GM23338 (cell line): ENCODE measurements around the gene SLC19A1. TPM values are rescaled to one million over a fixed set of nuclear protein-coding genes. Genes with fewer than 3 reads are reported as not detected.

Source experiments
- ATAC-seq: fragments of 200-7000 bp; cut with Tn5 transposase; 3 replicates; pipeline ENCODE4 v1.9.1; 2020
- DNase-seq: peaks from one replicate; pipeline ENCODE4 v3.0.0-alpha.2; 2015; ENCODE audit warnings: low spot score
- H2AFZ ChIP-seq: fragments of 200-600 bp; sonication (generic); 2 replicates; pipeline ENCODE4 v1.8.0; 2016; ENCODE audit warnings: antibody characterized with exemption, mild to moderate bottlenecking, moderate library complexity
- H3F3A ChIP-seq: fragments of 200-600 bp; sonication (generic); replicated peaks from 2 replicates; pipeline ENCODE4 v1.8.0; 2017; ENCODE audit warnings: antibody characterized with exemption, mixed run types, low read depth
- H3K27ac ChIP-seq: fragments of 200-600 bp; sonication (generic); 2 replicates; pipeline ENCODE4 v1.6.1; 2016; ENCODE audit warnings: low read depth
- H3K27me3 ChIP-seq: fragments of 200-600 bp; sonication (generic); 2 replicates; pipeline ENCODE4 v1.8.0; 2016; ENCODE audit warnings: mild to moderate bottlenecking, mixed run types, moderate library complexity; ENCODE audit not compliant: insufficient read depth
- H3K36me3 ChIP-seq: fragments of 200-600 bp; sonication (generic); 2 replicates; pipeline ENCODE4 v1.8.0; 2016; ENCODE audit warnings: mild to moderate bottlenecking; ENCODE audit not compliant: insufficient read depth
- H3K4me1 ChIP-seq: fragments of 200-600 bp; sonication (generic); 2 replicates; pipeline ENCODE4 v1.8.0; 2016; ENCODE audit warnings: mild to moderate bottlenecking, moderate library complexity; ENCODE audit not compliant: insufficient read depth
- H3K4me2 ChIP-seq: fragments of 200-600 bp; sonication (generic); 2 replicates; pipeline ENCODE4 v1.7.1; 2017; ENCODE audit warnings: mixed run types
- H3K4me3 ChIP-seq: fragments of 200-600 bp; sonication (generic); 2 replicates; pipeline ENCODE4 v1.6.1; 2016; ENCODE audit warnings: mixed run types
- H3K79me2 ChIP-seq: fragments of 200-600 bp; sonication (generic); replicated peaks from 2 replicates; pipeline ENCODE4 v1.8.0; 2017; ENCODE audit warnings: mild to moderate bottlenecking; ENCODE audit not compliant: insufficient read depth
- H3K9me2 ChIP-seq: fragments of 200-600 bp; sonication (generic); 2 replicates; pipeline ENCODE4 v1.8.0; 2017; ENCODE audit not compliant: insufficient read depth
- H4K20me1 ChIP-seq: fragments of 200-600 bp; sonication (generic); replicated peaks from 2 replicates; pipeline ENCODE4 v1.8.0; 2017; ENCODE audit warnings: mild to moderate bottlenecking; ENCODE audit not compliant: insufficient read depth
- H3K27ac Mint-ChIP-seq: 2 replicates; pipeline ENCODE4 v1.8.0; 2020; ENCODE audit warnings: inconsistent platforms, mild to moderate bottlenecking, moderate library complexity, mixed read lengths
- H3K27me3 Mint-ChIP-seq: 3 replicates; pipeline ENCODE4 v1.8.0; 2022; ENCODE audit warnings: low read depth, mild to moderate bottlenecking, moderate library complexity, mixed read lengths, inconsistent platforms; ENCODE audit not compliant: insufficient read depth, poor library complexity
- H3K36me3 Mint-ChIP-seq: 3 replicates; pipeline ENCODE4 v1.8.0; 2021; ENCODE audit warnings: low read depth, mild to moderate bottlenecking, inconsistent platforms, moderate library complexity, mixed read lengths
- H3K4me1 Mint-ChIP-seq: 3 replicates; pipeline ENCODE4 v1.8.0; 2020; ENCODE audit warnings: mild to moderate bottlenecking, inconsistent platforms, mixed read lengths
- H3K4me3 Mint-ChIP-seq: 3 replicates; pipeline ENCODE4 v1.8.0; 2021; ENCODE audit warnings: moderate library complexity, mild to moderate bottlenecking, inconsistent platforms, mixed read lengths
- H3K9me3 Mint-ChIP-seq: 3 replicates; pipeline ENCODE4 v1.8.0; 2020; ENCODE audit warnings: moderate library complexity, mild to moderate bottlenecking, inconsistent platforms, mixed read lengths
- CREB1 ChIP-seq: fragments of 250-450 bp; sonication (Bioruptor Pico); IDR thresholded peaks from 2 replicates; pipeline ENCODE4 v1.5.0; 2020; ENCODE audit warnings: low read depth, mild to moderate bottlenecking, moderate library complexity
- CTCF ChIP-seq, 2 experiments: fragments of 200-600 bp in 1 of 2; sonication (generic) in 1 of 2; conservative IDR thresholded peaks; 2 replicates each; pipeline versions ENCODE4 v1.5.1 to v1.6.1; 2016 to 2017; ENCODE audit warnings: antibody characterized with exemption in 2 of 2, low read depth in 2 of 2, mild to moderate bottlenecking in 2 of 2, moderate library complexity in 1 of 2
- ETS1 ChIP-seq: IDR thresholded peaks from 2 replicates; pipeline ENCODE4 v1.6.1; 2016; ENCODE audit warnings: antibody characterized with exemption
- EZH2 ChIP-seq: fragments of 200-600 bp; sonication (generic); IDR thresholded peaks from one replicate; pipeline ENCODE4 v1.8.0; 2017; ENCODE audit warnings: antibody characterized with exemption, mild to moderate bottlenecking, low read depth; ENCODE audit not compliant: unreplicated experiment
- EZH2phosphoT487 ChIP-seq: fragments of 200-600 bp; sonication (generic); IDR thresholded peaks from one replicate; pipeline ENCODE4 v1.8.1; 2018; ENCODE audit warnings: antibody characterized with exemption; ENCODE audit not compliant: unreplicated experiment
- NANOG ChIP-seq: IDR thresholded peaks from 2 replicates; pipeline ENCODE4 v1.6.1; 2016; ENCODE audit warnings: antibody characterized with exemption, borderline replicate concordance
- REST ChIP-seq: IDR thresholded peaks from one replicate; pipeline ENCODE4 v1.6.1; 2018; ENCODE audit warnings: antibody characterized with exemption; ENCODE audit not compliant: unreplicated experiment
- ZNF114 ChIP-seq: fragments of 250-450 bp; sonication (Bioruptor Pico); IDR thresholded peaks from 2 replicates; pipeline ENCODE4 v1.5.0; 2020; ENCODE audit warnings: mild to moderate bottlenecking, moderate library complexity
- ZNF331 ChIP-seq: fragments of 250-450 bp; sonication (Bioruptor Pico); IDR thresholded peaks from 2 replicates; pipeline ENCODE4 v1.5.0; 2020; ENCODE audit warnings: low read depth, mild to moderate bottlenecking, moderate library complexity
- polyA plus RNA-seq: library from polyadenylated mRNA; unstranded; fragments of >200 nt; fragmentation: Nextera tagmentation; extraction: Ambion mirVana; gene quantifications from 2 replicates; pipeline ENCODE4 v1.2.1, GENCODE V29; 2016
- total RNA-seq: library from RNA; depleted of rRNA; stranded (reverse); fragments of >200 nt; shearing (Covaris generic); gene quantifications from 2 replicates; pipeline ENCODE4 v1.2.3, GENCODE V29; 2014

The SLC19A1 gene
- total and polyA plus RNA-seq, 2 experiments from 2014 or later: 31.2 to 33.0 TPM

GRCh38 chr21:45511007-45511406, 31.2 kb downstream of the SLC19A1 start:
- no peak for TF ChIP-seq EZH2phosphoT487
- TF ChIP-seq EZH2: no peak
- TF ChIP-seq CTCF (conservative IDR thresholded peaks at IDR 0.05; ENCODE audit: low read depth in 2 of 2): no peak
- no peak for TF ChIP-seq CREB1 (CRISPR knock-in tag)
- TF ChIP-seq ETS1: no peak
- TF ChIP-seq ZNF114 (CRISPR knock-in tag): no peak
- no peak for TF ChIP-seq REST
- TF ChIP-seq NANOG: no peak
- no peak for TF ChIP-seq ZNF331 (CRISPR knock-in tag)
- Mint-ChIP-seq H3K4me1 (peaks cover 4% of the 10 kb centered on the region; the same call in 1 of the 3 replicates), H3K36me3 (peaks cover 19% of the 10 kb centered on the region), H3K4me3 (no peak overlapping the region), H3K27me3 (peaks cover 22% of the 10 kb centered on the region), H3K9me3 (no peaks in the 10 kb centered on the region), H3K27ac (peak overlapping the region; percentile 70; the same call in 1 of the 2 replicates)
- no peaks in the 10 kb centered on the region for H3K36me3 ChIP-seq
- H4K20me1 ChIP-seq: no peaks in the 10 kb centered on the region; the same call in 1 of the 2 replicates
- H3K27ac ChIP-seq: peak overlapping the region; percentile 59; the same call in 1 of the 2 replicates
- H3K4me3 ChIP-seq: no peak overlapping the region
- no peak overlapping the region for H2AFZ ChIP-seq
- H3K4me1 ChIP-seq: no peaks in the 10 kb centered on the region
- DNase-seq: no peak
- H3K27me3 ChIP-seq: no peaks in the 10 kb centered on the region
- peaks cover 15% of the 10 kb centered on the region for H3F3A ChIP-seq
- H3K4me2 ChIP-seq: no peak overlapping the region
- H3K9me2 ChIP-seq: no peaks in the 10 kb centered on the region
- no peaks in the 10 kb centered on the region for H3K79me2 ChIP-seq
- ATAC-seq: no peak
